Measurements from ENCODE around the gene CEP57L1. TPM values are rescaled to one million over a fixed set of nuclear protein-coding genes. Genes with fewer than 3 reads are reported as not detected.

Gene CEP57L1
- total RNA-seq, 2 donors from 2014 or later: 10.2 to 13.1 TPM

- Histone ChIP-seq H3K27ac (no peak overlapping the region), H3K4me3 (peak overlapping the region; percentile 65), H3K36me3 (no peaks in the 10 kb centered on the region), H3K9me3 (no peaks in the 10 kb centered on the region), H3K4me1 (peaks cover 10% of the 10 kb centered on the region), H3K27me3 (no peaks in the 10 kb centered on the region), H3K9ac (ENCODE audit: low read depth in 2 of 2, low read length in 2 of 2) (no peak overlapping the region)
- DNase-seq: no peak
- TF ChIP-seq CTCF (IDR thresholded peaks at IDR 0.05): no peak
- intact Hi-C loops (cut with DNase I): loop anchor here (10.0 kb wide), 2 partner anchors 293 to 1137 kb away; partner anchors contain the start of genes CD164 and SEC63
These were observed 3.2 kb upstream of the CEP57L1 start for GRCh38 chr6:109092074-109092473.

GRCh38 chr6:109093732-109094415 lies 1.4 kb upstream of the CEP57L1 start:
- no peaks in the 10 kb centered on the region for H3K9me3 ChIP-seq
- H3K9ac ChIP-seq (ENCODE audit: low read depth in 2 of 2, low read length in 2 of 2): peak overlapping the region; percentile 93 to 96
- no peak for TF ChIP-seq CTCF (IDR thresholded peaks at IDR 0.05)
- H3K4me1 ChIP-seq: peaks cover 10% of the 10 kb centered on the region
- H3K36me3 ChIP-seq: no peaks in the 10 kb centered on the region
- H3K4me3 ChIP-seq: peak overlapping the region; percentile 65
- peak overlapping the region; percentile 86 for H3K27ac ChIP-seq
- no peak for DNase-seq
- intact Hi-C loops (cut with DNase I): loop anchor here (10.0 kb wide), 2 partner anchors 291 to 1139 kb away; partner anchors contain the start of genes CD164 and SEC63
- H3K27me3 ChIP-seq: no peaks in the 10 kb centered on the region

GRCh38 chr6:109094416-109095035 lies 781 bp upstream of the CEP57L1 start, which contains the start of gene SESN1:
TSS of gene SESN1 (minus strand) at chr6:109094846. CDS start at chr6:109094073, 773 bp downstream.
- Histone ChIP-seq H3K4me1 (peaks cover 10% of the 10 kb centered on the region), H3K36me3 (no peaks in the 10 kb centered on the region), H3K9ac (ENCODE audit: low read depth in 2 of 2, low read length in 2 of 2) (peak within 1 kb of the TSS; percentile 93 to 96), H3K27me3 (no peaks in the 10 kb centered on the region), H3K27ac (peak within 1 kb of the TSS; percentile 86), H3K4me3 (peak within 1 kb of the TSS; percentile 65), H3K9me3 (no peaks in the 10 kb centered on the region)
- peak; percentile 93 for DNase-seq
- no peak for TF ChIP-seq CTCF (IDR thresholded peaks at IDR 0.05)
- intact Hi-C loops (cut with DNase I): loop anchor here (10.0 kb wide), 2 partner anchors 290 to 1140 kb away; partner anchors contain the start of genes CD164 and SEC63

- DNase-seq: no peak
- peaks cover 10% of the 10 kb centered on the region for H3K4me1 ChIP-seq
- intact Hi-C loops (cut with DNase I): loop anchor here (10.0 kb wide), 2 partner anchors 289 to 1141 kb away; partner anchors contain the start of genes CD164 and SEC63
These were observed 453 bp downstream of the CEP57L1 start for GRCh38 chr6:109095835-109096084.

GRCh38 chr6:109096208-109096607 lies 901 bp downstream of the CEP57L1 start:
- peak overlapping the region in 1 of 2 donors; percentile 96 for H3K9ac ChIP-seq (ENCODE audit: low read depth in 2 of 2, low read length in 2 of 2)
- TF ChIP-seq CTCF (IDR thresholded peaks at IDR 0.05): no peak
- H3K27ac ChIP-seq: peak overlapping the region; percentile 86
- H3K36me3 ChIP-seq: no peaks in the 10 kb centered on the region
- no peaks in the 10 kb centered on the region for H3K27me3 ChIP-seq
- peak overlapping the region; percentile 65 for H3K4me3 ChIP-seq
- H3K9me3 ChIP-seq: no peaks in the 10 kb centered on the region
- intact Hi-C loops (cut with DNase I): loop anchor here (10.0 kb wide), 2 partner anchors 289 to 1141 kb away; partner anchors contain the start of genes CD164 and SEC63
- H3K4me1 ChIP-seq: peaks cover 10% of the 10 kb centered on the region
- no peak for DNase-seq

More at GRCh38 chr6:109095835-109096084, 453 bp downstream of the CEP57L1 start:
- no peaks in the 10 kb centered on the region for H3K36me3 ChIP-seq
- H3K27ac ChIP-seq: peak overlapping the region; percentile 86
- no peak for TF ChIP-seq CTCF (IDR thresholded peaks at IDR 0.05)
- no peaks in the 10 kb centered on the region for H3K9me3 ChIP-seq
- H3K4me3 ChIP-seq: peak overlapping the region; percentile 65
- H3K27me3 ChIP-seq: no peaks in the 10 kb centered on the region
- H3K9ac ChIP-seq (ENCODE audit: low read depth in 2 of 2, low read length in 2 of 2): peak overlapping the region; percentile 93 to 96

Data from colonic mucosa (tissue), 4 donors.